Activated B cell treated with CpG ODN at 0.5 μM for 24 hours (primary cell): ENCODE results near the gene PDLIM5. TPM values are rescaled to one million over a fixed set of nuclear protein-coding genes. Genes with fewer than 3 reads are reported as not detected.
"Not testable (repeated sequence)": the region's sequence is repeated elsewhere in the genome, so short reads cannot be mapped to it uniquely, and the experiment has no call there.

ENCODE experiments used
- ATAC-seq: fragments of 200-7000 bp; cut with Tn5 transposase; one replicate; pipeline ENCODE4 v1.10.0; 2021; ENCODE audit warnings: low read depth, mild to moderate bottlenecking, moderate library complexity
- CTCF ChIA-PET: fragments of 350-600 bp; sonication (Branson Sonifier 250); formaldehyde crosslinking; loops from one replicate; lab custom pipeline; 2021; ENCODE audit warnings: antibody characterized with exemption; lab: Charles Lee
- POLR2A ChIA-PET: fragments of 350-600 bp; sonication (Branson Sonifier 250); formaldehyde crosslinking; loops from one replicate; lab custom pipeline; 2021; ENCODE audit warnings: antibody characterized with exemption; lab: Charles Lee
- DNase-seq: peaks from one replicate; pipeline ENCODE4 v3.0.0; 2022
- H3K27ac Mint-ChIP-seq: one replicate; pipeline ENCODE4 v1.8.0; 2020; ENCODE audit warnings: mixed read lengths
- H3K27me3 Mint-ChIP-seq: one replicate; pipeline ENCODE4 v1.8.0; 2021; ENCODE audit warnings: mixed read lengths
- H3K36me3 Mint-ChIP-seq: one replicate; pipeline ENCODE4 v1.8.0; 2021; ENCODE audit warnings: low read depth, mixed read lengths
- H3K4me1 Mint-ChIP-seq: one replicate; pipeline ENCODE4 v1.8.0; 2021; ENCODE audit warnings: mixed read lengths
- H3K4me3 Mint-ChIP-seq: one replicate; pipeline ENCODE4 v1.8.0; 2020; ENCODE audit warnings: mild to moderate bottlenecking, mixed read lengths
- H3K9me3 Mint-ChIP-seq: one replicate; pipeline ENCODE4 v1.8.0; 2020; ENCODE audit warnings: mixed read lengths
- intact Hi-C: fragments of 100-400 bp; cut with micrococcal nuclease; formaldehyde crosslinking; loops from one replicate; pipeline ENCODE4 v1.15.1; 2024
- total RNA-seq: library from RNA; stranded (reverse); gene quantifications from 2 replicates; pipeline ENCODE4 v1.2.3, GENCODE V29; 2022
- TF ChIP-seq, protein P1 (sequence below): fragments of 200-600 bp; IDR thresholded peaks from one replicate; pipeline ENCODE4 v1.8.0; 2022; ENCODE audit warnings: antibody characterized with exemption, mild to moderate bottlenecking

PDLIM5 gene
- total RNA-seq, 1 donor from 2014 or later: 36.5 TPM

GRCh38 chr4:94470132-94470531 lies 18.4 kb downstream of the PDLIM5 start:
- POLR2A ChIA-PET: no interaction called here
- peaks cover 5% of the 10 kb centered on the region for H3K36me3 Mint-ChIP-seq
- intact Hi-C loops: no loop called here
- CTCF ChIA-PET: no interaction called here
- TF ChIP-seq, protein P1, sequence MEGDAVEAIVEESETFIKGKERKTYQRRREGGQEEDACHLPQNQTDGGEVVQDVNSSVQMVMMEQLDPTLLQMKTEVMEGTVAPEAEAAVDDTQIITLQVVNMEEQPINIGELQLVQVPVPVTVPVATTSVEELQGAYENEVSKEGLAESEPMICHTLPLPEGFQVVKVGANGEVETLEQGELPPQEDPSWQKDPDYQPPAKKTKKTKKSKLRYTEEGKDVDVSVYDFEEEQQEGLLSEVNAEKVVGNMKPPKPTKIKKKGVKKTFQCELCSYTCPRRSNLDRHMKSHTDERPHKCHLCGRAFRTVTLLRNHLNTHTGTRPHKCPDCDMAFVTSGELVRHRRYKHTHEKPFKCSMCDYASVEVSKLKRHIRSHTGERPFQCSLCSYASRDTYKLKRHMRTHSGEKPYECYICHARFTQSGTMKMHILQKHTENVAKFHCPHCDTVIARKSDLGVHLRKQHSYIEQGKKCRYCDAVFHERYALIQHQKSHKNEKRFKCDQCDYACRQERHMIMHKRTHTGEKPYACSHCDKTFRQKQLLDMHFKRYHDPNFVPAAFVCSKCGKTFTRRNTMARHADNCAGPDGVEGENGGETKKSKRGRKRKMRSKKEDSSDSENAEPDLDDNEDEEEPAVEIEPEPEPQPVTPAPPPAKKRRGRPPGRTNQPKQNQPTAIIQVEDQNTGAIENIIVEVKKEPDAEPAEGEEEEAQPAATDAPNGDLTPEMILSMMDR: no peak
- H3K4me1 Mint-ChIP-seq: no peaks in the 10 kb centered on the region
- H3K4me3 Mint-ChIP-seq: no peak overlapping the region
- peaks cover 4% of the 10 kb centered on the region for H3K9me3 Mint-ChIP-seq
- H3K27me3 Mint-ChIP-seq: no peaks in the 10 kb centered on the region
- ATAC-seq (no peak), DNase-seq (no peak)
- no peak overlapping the region for H3K27ac Mint-ChIP-seq

GRCh38 chr4:94470782-94471181 lies 19.0 kb downstream of the PDLIM5 start:
- DNase-seq, H3K9me3 Mint-ChIP-seq, CTCF ChIA-PET, POLR2A ChIA-PET, H3K36me3 Mint-ChIP-seq, ATAC-seq, H3K4me1 Mint-ChIP-seq, H3K4me3 Mint-ChIP-seq, H3K27me3 Mint-ChIP-seq, H3K27ac Mint-ChIP-seq, intact Hi-C loops: not testable (repeated sequence)

- peaks cover 4% of the 10 kb centered on the region for H3K9me3 Mint-ChIP-seq
- POLR2A ChIA-PET: no interaction called here
- TF ChIP-seq, protein P1: no peak
- CTCF ChIA-PET: no interaction called here
- no peak overlapping the region for H3K4me3 Mint-ChIP-seq
- no peaks in the 10 kb centered on the region for H3K27me3 Mint-ChIP-seq
- no peak overlapping the region for H3K27ac Mint-ChIP-seq
- DNase-seq: no peak
- intact Hi-C loops: no loop called here
- ATAC-seq: no peak
- H3K36me3 Mint-ChIP-seq: peaks cover 5% of the 10 kb centered on the region
- no peaks in the 10 kb centered on the region for H3K4me1 Mint-ChIP-seq
Observed at GRCh38 chr4:94472056-94472826, 20.5 kb downstream of the PDLIM5 start.

DNA sequence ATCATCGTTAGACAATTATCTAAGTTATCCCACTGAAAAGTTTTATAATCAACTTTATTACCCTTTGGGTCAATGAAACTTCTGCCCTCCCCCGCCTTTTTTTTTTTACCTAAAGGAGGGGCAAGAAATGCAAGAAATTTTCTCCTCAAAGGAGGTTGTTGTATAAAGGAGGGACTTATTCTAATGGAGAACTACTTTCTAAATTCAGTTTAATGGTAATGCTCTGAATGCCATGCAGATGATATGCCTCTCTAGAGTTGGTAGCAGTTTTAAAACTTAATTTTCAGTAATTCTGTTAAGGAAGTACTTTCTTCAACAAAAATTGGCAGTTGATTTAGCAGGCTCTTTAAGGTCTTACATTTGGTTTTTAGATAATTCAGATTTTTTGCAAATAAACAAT lies 23.3 kb downstream of the PDLIM5 start:
- intact Hi-C loops: no loop called here
- POLR2A ChIA-PET: no interaction called here
- Mint-ChIP-seq H3K36me3 (peaks cover 5% of the 10 kb centered on the region), H3K27ac (no peak overlapping the region), H3K4me3 (no peak overlapping the region), H3K9me3 (peaks cover 4% of the 10 kb centered on the region), H3K4me1 (no peaks in the 10 kb centered on the region), H3K27me3 (no peaks in the 10 kb centered on the region)
- ATAC-seq: no peak
- DNase-seq: no peak
- CTCF ChIA-PET: no interaction called here
- TF ChIP-seq, protein P1: no peak

- no peak for ATAC-seq
- H3K4me1 Mint-ChIP-seq: no peaks in the 10 kb centered on the region
Observed at GRCh38 chr4:94475794-94476193, 24.1 kb downstream of the PDLIM5 start.

More at GRCh38 chr4:94475794-94476193, 24.1 kb downstream of the PDLIM5 start:
- TF ChIP-seq, protein P1: no peak
- Mint-ChIP-seq H3K27me3 (no peaks in the 10 kb centered on the region), H3K9me3 (no peaks in the 10 kb centered on the region), H3K4me3 (no peak overlapping the region), H3K36me3 (peaks cover 3% of the 10 kb centered on the region), H3K27ac (no peak overlapping the region)
- DNase-seq: no peak
- ChIA-PET CTCF (no interaction called here), POLR2A (no interaction called here)
- intact Hi-C loops: no loop called here
